Stimulated activated naive CD8-positive, alpha-beta T cell treated with anti-CD3 and anti-CD28 coated beads, Interleukin-15, amount 100 ng/mL, for 72 hours (primary cell): ENCODE results near the gene CETP.
A peak's percentile ranks its signal among the peaks of the same experiment; 100 is the strongest.
"Not testable (repeated sequence)": the region's sequence is repeated elsewhere in the genome, so short reads cannot be mapped to it uniquely, and the experiment has no call there.

ENCODE experiments used
- ATAC-seq: fragments of 150-1000 bp; cut with Tn5 transposase; 2 replicates; pipeline ENCODE4 v1.10.0; 2021; ENCODE audit warnings: mild to moderate bottlenecking, moderate library complexity
- DNase-seq, 2 donors: peaks; one replicate each; pipeline ENCODE4 v3.0.0; 2021 to 2022
- H3K27ac Mint-ChIP-seq, 2 donors: one replicate each; pipeline ENCODE4 v1.8.0; 2022; ENCODE audit warnings: mild to moderate bottlenecking in 2 of 2, mixed read lengths in 2 of 2, moderate library complexity in 2 of 2
- H3K27me3 Mint-ChIP-seq: one replicate; pipeline ENCODE4 v1.8.0; 2022; ENCODE audit warnings: mixed read lengths
- H3K4me1 Mint-ChIP-seq: one replicate; pipeline ENCODE4 v1.8.0; 2022; ENCODE audit warnings: mild to moderate bottlenecking, mixed read lengths
- H3K4me3 Mint-ChIP-seq, 2 donors: one replicate each; pipeline ENCODE4 v1.8.0; 2022; ENCODE audit warnings: mild to moderate bottlenecking in 2 of 2, mixed read lengths in 2 of 2, moderate library complexity in 1 of 2
- H3K9me3 Mint-ChIP-seq, 2 donors: one replicate each; pipeline ENCODE4 v1.8.0; 2022; ENCODE audit warnings: mixed read lengths in 2 of 2

The CETP gene

GRCh38 chr16:56965149-56966092 lies 3.7 kb downstream of the CETP start:
- H3K4me3 Mint-ChIP-seq, result peak overlapping the region; percentile 30 to 54
- H3K4me1 Mint-ChIP-seq, result peaks cover 29% of the 10 kb centered on the region
- H3K9me3 Mint-ChIP-seq, result no peaks in the 10 kb centered on the region
- ATAC-seq (no peak), DNase-seq (peak in 1 of 2 donors; percentile 28)
- peak overlapping the region; percentile 94 for H3K27ac Mint-ChIP-seq
- H3K27me3 Mint-ChIP-seq, result no peaks in the 10 kb centered on the region

DNA sequence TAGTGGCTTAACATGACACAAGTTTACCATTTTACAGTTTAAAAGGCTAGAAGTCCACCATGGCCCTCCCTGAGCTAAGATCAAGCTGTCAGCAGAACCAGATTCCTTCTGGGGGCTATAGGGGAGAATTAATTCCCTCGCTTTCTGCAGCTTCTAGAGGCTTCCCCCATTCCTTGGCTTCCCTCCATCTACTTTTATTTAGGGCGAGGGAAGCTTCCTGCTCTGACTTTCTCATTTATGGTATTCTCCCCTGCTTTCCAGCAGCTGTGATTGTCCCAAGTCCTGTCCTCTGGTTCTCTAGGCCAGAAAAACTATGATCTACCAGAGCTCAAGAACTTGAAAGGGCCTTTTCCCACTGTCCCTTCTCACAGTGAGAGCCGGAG lies 4.3 kb downstream of the CETP start:
- Mint-ChIP-seq H3K27ac (peak overlapping the region; percentile 94), H3K9me3 (no peaks in the 10 kb centered on the region), H3K27me3 (no peaks in the 10 kb centered on the region), H3K4me3 (peak overlapping the region; percentile 30 to 54), H3K4me1 (peaks cover 35% of the 10 kb centered on the region)
- DNase-seq (no peak), ATAC-seq (no peak)

GRCh38 chr16:56967733-56968132 lies 6.0 kb downstream of the CETP start:
- Mint-ChIP-seq H3K4me1 (peaks cover 45% of the 10 kb centered on the region), H3K27ac (no peak overlapping the region), H3K4me3 (no peak overlapping the region), H3K9me3 (no peaks in the 10 kb centered on the region), H3K27me3 (no peaks in the 10 kb centered on the region)
- DNase-seq (no peak), ATAC-seq (no peak)

- Mint-ChIP-seq H3K9me3 (no peaks in the 10 kb centered on the region), H3K4me3 (no peak overlapping the region), H3K27me3 (no peaks in the 10 kb centered on the region), H3K27ac (no peak overlapping the region), H3K4me1 (peaks cover 59% of the 10 kb centered on the region)
- DNase-seq (no peak), ATAC-seq (no peak)
Observed at GRCh38 chr16:56969769-56970168, 8.0 kb downstream of the CETP start.

DNA sequence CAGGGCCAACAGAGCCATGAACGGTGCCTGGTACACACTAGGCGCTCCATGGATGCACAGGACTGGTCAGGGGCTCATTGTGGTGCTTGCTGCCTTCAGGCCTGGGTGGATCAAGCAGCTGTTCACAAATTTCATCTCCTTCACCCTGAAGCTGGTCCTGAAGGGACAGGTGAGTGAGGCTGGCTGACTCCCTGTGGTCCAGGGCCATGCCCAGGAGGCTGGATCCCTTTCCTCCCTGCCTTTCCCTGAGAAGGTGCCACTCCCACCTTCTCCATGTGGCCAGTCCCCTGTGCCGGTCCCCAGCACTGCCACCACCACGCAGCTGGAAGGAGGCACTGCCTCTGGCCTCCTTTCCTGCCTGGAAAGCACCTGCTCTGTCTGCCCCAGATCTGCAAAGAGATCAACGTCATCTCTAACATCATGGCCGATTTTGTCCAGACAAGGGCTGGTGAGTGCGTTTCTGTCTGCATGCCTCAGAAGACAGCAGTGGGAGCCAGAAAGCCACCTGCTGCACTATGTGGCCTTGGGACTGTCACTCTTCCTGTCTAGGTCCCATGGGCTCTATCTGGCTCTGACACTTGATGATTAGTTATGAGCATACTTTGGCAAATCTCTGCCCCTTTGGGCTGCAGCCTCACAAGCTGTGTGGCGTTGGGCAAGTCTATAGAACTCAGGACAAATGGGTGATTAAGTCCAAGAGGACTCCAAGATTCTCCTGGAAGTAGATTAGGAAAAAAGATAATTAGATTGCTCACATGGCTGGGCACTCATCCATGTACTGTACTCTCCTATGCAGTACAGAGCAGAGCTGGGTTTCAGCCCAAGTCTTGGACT lies 9.4 kb downstream of the CETP start:
- H3K9me3 Mint-ChIP-seq, result no peaks in the 10 kb centered on the region
- no peak overlapping the region for H3K27ac Mint-ChIP-seq
- DNase-seq (no peak), ATAC-seq (peak; percentile 19)
- peaks cover 59% of the 10 kb centered on the region for H3K4me1 Mint-ChIP-seq
- H3K4me3 Mint-ChIP-seq, result no peak overlapping the region
- no peaks in the 10 kb centered on the region for H3K27me3 Mint-ChIP-seq

- no peaks in the 10 kb centered on the region for H3K27me3 Mint-ChIP-seq
- peaks cover 59% of the 10 kb centered on the region for H3K4me1 Mint-ChIP-seq
- H3K27ac Mint-ChIP-seq, result no peak overlapping the region
- no peaks in the 10 kb centered on the region for H3K9me3 Mint-ChIP-seq
- ATAC-seq (no peak), DNase-seq (no peak)
- H3K4me3 Mint-ChIP-seq, result no peak overlapping the region
Observed at GRCh38 chr16:56971768-56972043, 10.0 kb downstream of the CETP start.

GRCh38 chr16:56972403-56973293 lies 10.9 kb downstream of the CETP start:
- H3K27me3 Mint-ChIP-seq, result no peaks in the 10 kb centered on the region
- no peak for DNase-seq
- no peaks in the 10 kb centered on the region for H3K9me3 Mint-ChIP-seq
- peaks cover 63% of the 10 kb centered on the region for H3K4me1 Mint-ChIP-seq
- peak overlapping the region in 1 of 2 donors; percentile 42 for H3K27ac Mint-ChIP-seq
- ATAC-seq, result no peak
- H3K4me3 Mint-ChIP-seq, result no peak overlapping the region

DNA sequence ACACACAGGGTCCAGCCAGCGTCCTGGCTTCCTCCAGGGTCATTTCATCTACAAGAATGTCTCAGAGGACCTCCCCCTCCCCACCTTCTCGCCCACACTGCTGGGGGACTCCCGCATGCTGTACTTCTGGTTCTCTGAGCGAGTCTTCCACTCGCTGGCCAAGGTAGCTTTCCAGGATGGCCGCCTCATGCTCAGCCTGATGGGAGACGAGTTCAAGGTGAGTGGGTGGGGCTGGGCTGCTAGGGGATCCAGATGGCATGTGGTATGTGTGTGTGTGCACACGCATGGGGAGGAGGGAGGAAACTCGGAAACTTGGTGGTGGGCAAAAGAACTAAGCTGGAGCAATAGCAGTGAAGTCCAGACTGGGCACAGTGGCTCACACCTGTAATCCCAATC lies 11.5 kb downstream of the CETP start:
- Mint-ChIP-seq H3K4me3 (no peak overlapping the region), H3K27ac (no peak overlapping the region), H3K9me3 (no peaks in the 10 kb centered on the region), H3K4me1 (peaks cover 69% of the 10 kb centered on the region), H3K27me3 (no peaks in the 10 kb centered on the region)
- ATAC-seq (no peak), DNase-seq (no peak)

- H3K27me3 Mint-ChIP-seq, H3K9me3 Mint-ChIP-seq, DNase-seq, H3K4me3 Mint-ChIP-seq, ATAC-seq: not testable (repeated sequence)
- Mint-ChIP-seq H3K4me1 (peaks cover 71% of the 10 kb centered on the region), H3K27ac (peak overlapping the region in 1 of 2 donors; percentile 34)
Observed at GRCh38 chr16:56973899-56974298, 12.1 kb downstream of the CETP start.

DNA sequence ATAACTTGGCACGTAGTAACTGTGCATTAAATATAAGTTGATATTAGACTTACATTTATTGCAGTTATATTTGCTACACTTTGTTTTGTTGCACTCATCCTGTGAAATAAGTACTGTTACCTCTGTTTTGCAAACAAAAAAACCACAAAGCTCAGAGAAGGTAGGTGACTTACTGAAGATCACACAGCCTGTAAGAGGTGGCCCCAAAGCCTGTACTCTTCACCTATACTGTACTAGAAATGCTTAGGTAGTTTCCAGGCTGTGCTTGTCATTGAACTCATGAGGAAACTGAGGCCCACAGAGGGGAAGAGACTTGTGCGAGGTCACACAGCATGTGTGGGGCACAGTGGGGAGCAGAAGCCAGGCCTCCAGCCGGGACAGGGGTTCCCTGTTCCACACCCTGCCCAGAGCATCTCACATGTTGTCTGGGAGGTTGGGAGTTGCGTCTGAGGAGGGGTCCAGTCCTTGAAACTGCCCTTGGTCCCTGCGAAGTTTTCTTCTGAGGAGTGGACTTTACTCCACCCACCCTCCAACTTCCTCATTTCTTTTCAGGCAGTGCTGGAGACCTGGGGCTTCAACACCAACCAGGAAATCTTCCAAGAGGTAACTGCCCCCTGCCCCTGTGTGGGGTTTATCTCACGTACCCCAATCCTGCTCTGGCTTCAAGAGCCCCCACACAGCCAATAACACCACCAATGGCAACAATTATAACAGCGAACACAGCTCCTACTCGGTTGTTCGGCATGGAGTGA lies 13.0 kb downstream of the CETP start:
- H3K27ac Mint-ChIP-seq, result no peak overlapping the region
- no peaks in the 10 kb centered on the region for H3K9me3 Mint-ChIP-seq
- DNase-seq, result no peak
- no peaks in the 10 kb centered on the region for H3K27me3 Mint-ChIP-seq
- no peak for ATAC-seq
- H3K4me3 Mint-ChIP-seq, result no peak overlapping the region
- H3K4me1 Mint-ChIP-seq, result peaks cover 79% of the 10 kb centered on the region

GRCh38 chr16:56975714-56976113 lies 14.0 kb downstream of the CETP start:
- Mint-ChIP-seq H3K4me3 (peak overlapping the region; percentile 1 to 16), H3K27me3 (no peaks in the 10 kb centered on the region), H3K4me1 (peaks cover 86% of the 10 kb centered on the region), H3K27ac (no peak overlapping the region), H3K9me3 (no peaks in the 10 kb centered on the region)
- ATAC-seq, result peak; percentile 19
- no peak for DNase-seq

DNA sequence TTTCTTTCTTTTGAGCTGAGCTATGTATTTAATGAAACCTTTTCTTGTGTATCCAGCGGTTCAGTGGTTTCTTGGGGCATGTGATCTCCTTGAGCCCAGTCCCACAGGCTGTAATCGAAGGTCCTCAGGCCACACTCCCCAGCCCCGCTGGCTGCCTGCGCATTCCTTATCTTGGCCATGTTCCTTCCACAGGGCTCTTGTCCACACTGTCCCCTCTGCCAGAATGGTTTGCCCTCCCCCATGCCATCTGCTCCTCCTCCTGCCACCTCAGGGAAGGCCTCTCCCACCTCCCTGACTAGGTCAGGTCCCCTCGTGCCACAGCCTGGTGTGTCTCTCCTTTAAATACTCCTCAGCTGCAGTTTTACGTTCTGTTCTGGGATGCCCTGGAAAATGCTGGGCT lies 15.5 kb downstream of the CETP start:
- H3K9me3 Mint-ChIP-seq, result no peaks in the 10 kb centered on the region
- ATAC-seq, result no peak
- peaks cover 92% of the 10 kb centered on the region for H3K4me1 Mint-ChIP-seq
- H3K27me3 Mint-ChIP-seq, result no peaks in the 10 kb centered on the region
- H3K4me3 Mint-ChIP-seq, result peak overlapping the region in 1 of 2 donors; percentile 10
- DNase-seq, result no peak
- H3K27ac Mint-ChIP-seq, result peak overlapping the region; percentile 49 to 89

DNA sequence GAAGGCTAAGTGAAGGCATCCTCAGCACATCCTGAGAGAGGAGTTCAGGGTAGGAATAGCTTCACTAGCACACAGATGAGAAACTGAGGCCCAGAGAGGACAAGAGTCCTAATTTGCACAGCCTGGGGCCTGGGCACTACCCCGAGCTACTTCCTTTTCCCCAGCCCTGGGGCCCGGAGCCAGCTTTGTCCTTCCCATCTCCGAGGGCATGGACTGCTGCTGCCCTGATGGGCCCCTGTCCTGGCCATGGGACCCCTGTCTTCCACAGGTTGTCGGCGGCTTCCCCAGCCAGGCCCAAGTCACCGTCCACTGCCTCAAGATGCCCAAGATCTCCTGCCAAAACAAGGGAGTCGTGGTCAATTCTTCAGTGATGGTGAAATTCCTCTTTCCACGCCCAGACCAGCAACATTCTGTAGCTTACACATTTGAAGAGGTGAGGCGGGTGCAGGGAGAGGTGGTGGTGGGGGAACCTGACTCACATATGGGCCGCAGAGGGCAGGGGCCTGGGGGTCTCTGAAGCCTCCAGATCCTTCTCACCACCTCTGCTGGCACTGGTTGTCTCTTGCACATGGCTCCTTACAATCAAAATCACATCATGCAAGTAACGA lies 16.2 kb downstream of the CETP start:
- peaks cover 93% of the 10 kb centered on the region for H3K4me1 Mint-ChIP-seq
- peak overlapping the region in 1 of 2 donors; percentile 30 for H3K27ac Mint-ChIP-seq
- no peaks in the 10 kb centered on the region for H3K9me3 Mint-ChIP-seq
- DNase-seq, result no peak
- no peak overlapping the region for H3K4me3 Mint-ChIP-seq
- no peaks in the 10 kb centered on the region for H3K27me3 Mint-ChIP-seq
- ATAC-seq, result no peak

DNA sequence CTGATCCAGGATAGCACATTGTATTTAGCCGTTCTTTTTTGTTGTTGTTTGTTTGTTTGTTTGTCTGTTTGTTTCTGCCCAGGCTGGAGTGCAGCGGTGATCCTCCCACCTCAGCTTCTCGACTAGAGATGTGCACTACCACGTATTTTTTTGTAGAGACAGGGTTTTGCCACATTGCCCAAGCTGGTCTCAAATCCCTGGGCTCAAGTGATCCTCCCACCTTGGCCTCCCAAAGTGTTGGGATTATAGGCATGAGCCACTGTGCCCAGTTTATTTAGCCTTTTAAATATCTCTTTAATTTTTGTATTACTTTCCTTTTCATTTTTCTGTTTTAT lies 18.4 kb downstream of the CETP start:
- peak overlapping the region; percentile 18 to 74 for H3K4me3 Mint-ChIP-seq
- peaks cover 93% of the 10 kb centered on the region for H3K4me1 Mint-ChIP-seq
- H3K27ac Mint-ChIP-seq, result peak overlapping the region in 1 of 2 donors; percentile 89
- DNase-seq (no peak), ATAC-seq (no peak)
- H3K9me3 Mint-ChIP-seq, result no peaks in the 10 kb centered on the region
- no peaks in the 10 kb centered on the region for H3K27me3 Mint-ChIP-seq
